ENCODE data around the gene RAP1GAP2. TPM values are rescaled to one million over a fixed set of nuclear protein-coding genes. Genes with fewer than 3 reads are reported as not detected.
A peak's percentile ranks its signal among the peaks of the same experiment; 100 is the strongest.

The RAP1GAP2 gene
- total RNA-seq, 1 experiment from 2014 or later = 72.8 TPM

DNA sequence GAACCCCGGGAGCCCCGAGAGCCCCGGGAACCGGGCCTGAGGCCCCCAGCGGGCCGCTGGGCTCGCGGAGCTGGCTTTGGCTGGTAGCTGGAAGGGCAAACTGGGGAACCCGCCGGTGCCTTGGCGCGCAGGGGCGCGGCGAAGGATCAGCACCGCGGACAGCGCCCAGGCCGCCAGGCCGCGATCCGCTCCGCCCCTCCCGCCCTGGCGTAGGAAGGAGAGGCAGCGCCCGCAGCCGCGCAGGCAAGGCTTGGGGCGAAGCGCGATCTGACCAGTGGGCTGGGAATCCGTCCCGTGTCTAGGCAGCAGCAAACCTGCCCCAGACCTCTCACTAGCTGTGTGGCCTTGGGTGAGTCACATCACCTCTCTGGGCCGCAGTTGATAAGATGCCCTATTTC lies 46.5 kb upstream of the RAP1GAP2 start (continued):
- TF ChIP-seq ZNF416 (CRISPR knock-in tag; IDR thresholded peaks at IDR 0.05) = no peak
- 0 out of 2 replicates have a peak, but pooled peaks have one; percentile 60 for TF ChIP-seq NR3C1 (CRISPR knock-in tag; conservative IDR thresholded peaks at IDR 0.05; ENCODE audit: low read depth)
- TF ChIP-seq ETV6 (CRISPR knock-in tag; IDR thresholded peaks at IDR 0.05) = peak; percentile 96
- peak; percentile 82; the same call in 1 of the 2 replicates for TF ChIP-seq ZNF232 (CRISPR knock-in tag; IDR thresholded peaks at IDR 0.05)
- TF ChIP-seq, protein P1, sequence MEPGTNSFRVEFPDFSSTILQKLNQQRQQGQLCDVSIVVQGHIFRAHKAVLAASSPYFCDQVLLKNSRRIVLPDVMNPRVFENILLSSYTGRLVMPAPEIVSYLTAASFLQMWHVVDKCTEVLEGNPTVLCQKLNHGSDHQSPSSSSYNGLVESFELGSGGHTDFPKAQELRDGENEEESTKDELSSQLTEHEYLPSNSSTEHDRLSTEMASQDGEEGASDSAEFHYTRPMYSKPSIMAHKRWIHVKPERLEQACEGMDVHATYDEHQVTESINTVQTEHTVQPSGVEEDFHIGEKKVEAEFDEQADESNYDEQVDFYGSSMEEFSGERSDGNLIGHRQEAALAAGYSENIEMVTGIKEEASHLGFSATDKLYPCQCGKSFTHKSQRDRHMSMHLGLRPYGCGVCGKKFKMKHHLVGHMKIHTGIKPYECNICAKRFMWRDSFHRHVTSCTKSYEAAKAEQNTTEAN (CRISPR knock-in tag; IDR thresholded peaks at IDR 0.05) = peak; percentile 80; the same call in 1 of the 2 replicates
- TF ChIP-seq, protein P2, sequence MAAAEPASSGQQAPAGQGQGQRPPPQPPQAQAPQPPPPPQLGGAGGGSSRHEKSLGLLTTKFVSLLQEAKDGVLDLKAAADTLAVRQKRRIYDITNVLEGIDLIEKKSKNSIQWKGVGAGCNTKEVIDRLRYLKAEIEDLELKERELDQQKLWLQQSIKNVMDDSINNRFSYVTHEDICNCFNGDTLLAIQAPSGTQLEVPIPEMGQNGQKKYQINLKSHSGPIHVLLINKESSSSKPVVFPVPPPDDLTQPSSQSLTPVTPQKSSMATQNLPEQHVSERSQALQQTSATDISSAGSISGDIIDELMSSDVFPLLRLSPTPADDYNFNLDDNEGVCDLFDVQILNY (CRISPR knock-in tag; IDR thresholded peaks at IDR 0.05) = peak; percentile 90
- peak; percentile 86 for TF ChIP-seq GABPB1 (CRISPR knock-in tag; IDR thresholded peaks at IDR 0.05)
- TF ChIP-seq, protein P3, sequence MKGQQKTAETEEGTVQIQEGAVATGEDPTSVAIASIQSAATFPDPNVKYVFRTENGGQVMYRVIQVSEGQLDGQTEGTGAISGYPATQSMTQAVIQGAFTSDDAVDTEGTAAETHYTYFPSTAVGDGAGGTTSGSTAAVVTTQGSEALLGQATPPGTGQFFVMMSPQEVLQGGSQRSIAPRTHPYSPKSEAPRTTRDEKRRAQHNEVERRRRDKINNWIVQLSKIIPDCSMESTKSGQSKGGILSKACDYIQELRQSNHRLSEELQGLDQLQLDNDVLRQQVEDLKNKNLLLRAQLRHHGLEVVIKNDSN (CRISPR knock-in tag; IDR thresholded peaks at IDR 0.05) = peak; percentile 70; the same call in 1 of the 2 replicates
- TF ChIP-seq, protein P4, sequence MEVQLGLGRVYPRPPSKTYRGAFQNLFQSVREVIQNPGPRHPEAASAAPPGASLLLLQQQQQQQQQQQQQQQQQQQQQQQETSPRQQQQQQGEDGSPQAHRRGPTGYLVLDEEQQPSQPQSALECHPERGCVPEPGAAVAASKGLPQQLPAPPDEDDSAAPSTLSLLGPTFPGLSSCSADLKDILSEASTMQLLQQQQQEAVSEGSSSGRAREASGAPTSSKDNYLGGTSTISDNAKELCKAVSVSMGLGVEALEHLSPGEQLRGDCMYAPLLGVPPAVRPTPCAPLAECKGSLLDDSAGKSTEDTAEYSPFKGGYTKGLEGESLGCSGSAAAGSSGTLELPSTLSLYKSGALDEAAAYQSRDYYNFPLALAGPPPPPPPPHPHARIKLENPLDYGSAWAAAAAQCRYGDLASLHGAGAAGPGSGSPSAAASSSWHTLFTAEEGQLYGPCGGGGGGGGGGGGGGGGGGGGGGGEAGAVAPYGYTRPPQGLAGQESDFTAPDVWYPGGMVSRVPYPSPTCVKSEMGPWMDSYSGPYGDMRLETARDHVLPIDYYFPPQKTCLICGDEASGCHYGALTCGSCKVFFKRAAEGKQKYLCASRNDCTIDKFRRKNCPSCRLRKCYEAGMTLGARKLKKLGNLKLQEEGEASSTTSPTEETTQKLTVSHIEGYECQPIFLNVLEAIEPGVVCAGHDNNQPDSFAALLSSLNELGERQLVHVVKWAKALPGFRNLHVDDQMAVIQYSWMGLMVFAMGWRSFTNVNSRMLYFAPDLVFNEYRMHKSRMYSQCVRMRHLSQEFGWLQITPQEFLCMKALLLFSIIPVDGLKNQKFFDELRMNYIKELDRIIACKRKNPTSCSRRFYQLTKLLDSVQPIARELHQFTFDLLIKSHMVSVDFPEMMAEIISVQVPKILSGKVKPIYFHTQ (CRISPR knock-in tag; IDR thresholded peaks at IDR 0.05) = no peak
- TF ChIP-seq RELA (CRISPR knock-in tag; IDR thresholded peaks at IDR 0.05; ENCODE audit: borderline replicate concordance) = peak; percentile 96; the same call in 1 of the 2 replicates
- TF ChIP-seq ELF4 (CRISPR knock-in tag; IDR thresholded peaks at IDR 0.05; ENCODE audit: low read depth) = peak; percentile 80
- TF ChIP-seq ZNF263 (CRISPR knock-in tag; IDR thresholded peaks at IDR 0.05; ENCODE audit: low read depth) = 0 out of 2 replicates have a peak, but pooled peaks have one; percentile 42
- TF ChIP-seq, protein P5, sequence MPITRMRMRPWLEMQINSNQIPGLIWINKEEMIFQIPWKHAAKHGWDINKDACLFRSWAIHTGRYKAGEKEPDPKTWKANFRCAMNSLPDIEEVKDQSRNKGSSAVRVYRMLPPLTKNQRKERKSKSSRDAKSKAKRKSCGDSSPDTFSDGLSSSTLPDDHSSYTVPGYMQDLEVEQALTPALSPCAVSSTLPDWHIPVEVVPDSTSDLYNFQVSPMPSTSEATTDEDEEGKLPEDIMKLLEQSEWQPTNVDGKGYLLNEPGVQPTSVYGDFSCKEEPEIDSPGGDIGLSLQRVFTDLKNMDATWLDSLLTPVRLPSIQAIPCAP (CRISPR knock-in tag; IDR thresholded peaks at IDR 0.05) = peak; percentile 92
- TF ChIP-seq, protein P6, sequence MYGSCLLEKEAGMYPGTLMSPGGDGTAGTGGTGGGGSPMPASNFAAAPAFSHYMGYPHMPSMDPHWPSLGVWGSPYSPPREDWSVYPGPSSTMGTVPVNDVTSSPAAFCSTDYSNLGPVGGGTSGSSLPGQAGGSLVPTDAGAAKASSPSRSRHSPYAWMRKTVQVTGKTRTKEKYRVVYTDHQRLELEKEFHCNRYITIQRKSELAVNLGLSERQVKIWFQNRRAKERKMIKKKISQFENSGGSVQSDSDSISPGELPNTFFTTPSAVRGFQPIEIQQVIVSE (CRISPR knock-in tag; IDR thresholded peaks at IDR 0.05; ENCODE audit: borderline replicate concordance) = no peak
- peak; percentile 77; the same call in 1 of the 2 replicates for TF ChIP-seq MYBL2 (CRISPR knock-in tag; IDR thresholded peaks at IDR 0.05)
- TF ChIP-seq, protein P7, sequence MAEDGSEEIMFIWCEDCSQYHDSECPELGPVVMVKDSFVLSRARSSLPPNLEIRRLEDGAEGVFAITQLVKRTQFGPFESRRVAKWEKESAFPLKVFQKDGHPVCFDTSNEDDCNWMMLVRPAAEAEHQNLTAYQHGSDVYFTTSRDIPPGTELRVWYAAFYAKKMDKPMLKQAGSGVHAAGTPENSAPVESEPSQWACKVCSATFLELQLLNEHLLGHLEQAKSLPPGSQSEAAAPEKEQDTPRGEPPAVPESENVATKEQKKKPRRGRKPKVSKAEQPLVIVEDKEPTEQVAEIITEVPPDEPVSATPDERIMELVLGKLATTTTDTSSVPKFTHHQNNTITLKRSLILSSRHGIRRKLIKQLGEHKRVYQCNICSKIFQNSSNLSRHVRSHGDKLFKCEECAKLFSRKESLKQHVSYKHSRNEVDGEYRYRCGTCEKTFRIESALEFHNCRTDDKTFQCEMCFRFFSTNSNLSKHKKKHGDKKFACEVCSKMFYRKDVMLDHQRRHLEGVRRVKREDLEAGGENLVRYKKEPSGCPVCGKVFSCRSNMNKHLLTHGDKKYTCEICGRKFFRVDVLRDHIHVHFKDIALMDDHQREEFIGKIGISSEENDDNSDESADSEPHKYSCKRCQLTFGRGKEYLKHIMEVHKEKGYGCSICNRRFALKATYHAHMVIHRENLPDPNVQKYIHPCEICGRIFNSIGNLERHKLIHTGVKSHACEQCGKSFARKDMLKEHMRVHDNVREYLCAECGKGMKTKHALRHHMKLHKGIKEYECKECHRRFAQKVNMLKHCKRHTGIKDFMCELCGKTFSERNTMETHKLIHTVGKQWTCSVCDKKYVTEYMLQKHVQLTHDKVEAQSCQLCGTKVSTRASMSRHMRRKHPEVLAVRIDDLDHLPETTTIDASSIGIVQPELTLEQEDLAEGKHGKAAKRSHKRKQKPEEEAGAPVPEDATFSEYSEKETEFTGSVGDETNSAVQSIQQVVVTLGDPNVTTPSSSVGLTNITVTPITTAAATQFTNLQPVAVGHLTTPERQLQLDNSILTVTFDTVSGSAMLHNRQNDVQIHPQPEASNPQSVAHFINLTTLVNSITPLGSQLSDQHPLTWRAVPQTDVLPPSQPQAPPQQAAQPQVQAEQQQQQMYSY (CRISPR knock-in tag; IDR thresholded peaks at IDR 0.05) = peak; percentile 62; the same call in 1 of the 2 replicates
- TF ChIP-seq, protein P8, sequence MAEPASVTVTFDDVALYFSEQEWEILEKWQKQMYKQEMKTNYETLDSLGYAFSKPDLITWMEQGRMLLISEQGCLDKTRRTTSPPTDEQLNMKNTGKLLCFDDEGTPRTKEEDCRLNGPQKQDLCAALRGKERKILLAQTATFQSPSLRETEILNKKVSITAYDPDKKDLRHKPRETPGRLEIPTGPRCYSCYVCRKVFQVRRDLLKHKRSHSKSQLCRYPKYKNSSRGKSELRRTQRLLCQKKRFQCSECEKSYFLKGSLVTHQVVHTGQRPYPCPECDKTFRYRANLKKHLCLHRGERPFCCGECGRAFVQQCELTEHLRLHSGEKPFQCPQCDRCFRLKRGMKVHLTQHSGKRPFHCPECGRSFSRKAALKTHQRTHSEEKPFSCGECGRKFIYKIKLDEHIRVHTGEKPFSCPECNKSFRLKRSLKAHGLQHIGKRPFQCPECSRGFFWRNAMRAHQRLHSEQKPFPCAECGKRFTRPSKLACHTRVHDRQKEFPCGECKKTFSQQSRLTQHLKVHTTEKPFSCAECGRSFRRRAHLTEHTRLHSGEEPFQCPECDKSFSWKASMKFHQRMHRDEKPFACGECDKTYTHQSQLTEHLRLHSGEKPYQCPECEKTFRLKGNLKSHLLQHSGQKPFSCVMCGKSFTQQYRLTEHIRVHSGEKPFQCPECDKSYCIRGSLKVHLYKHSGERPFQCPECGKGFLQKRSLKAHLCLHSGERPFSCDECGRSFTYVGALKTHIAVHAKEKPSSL (CRISPR knock-in tag; conservative IDR thresholded peaks at IDR 0.05) = no peak
- TF ChIP-seq, protein P9, sequence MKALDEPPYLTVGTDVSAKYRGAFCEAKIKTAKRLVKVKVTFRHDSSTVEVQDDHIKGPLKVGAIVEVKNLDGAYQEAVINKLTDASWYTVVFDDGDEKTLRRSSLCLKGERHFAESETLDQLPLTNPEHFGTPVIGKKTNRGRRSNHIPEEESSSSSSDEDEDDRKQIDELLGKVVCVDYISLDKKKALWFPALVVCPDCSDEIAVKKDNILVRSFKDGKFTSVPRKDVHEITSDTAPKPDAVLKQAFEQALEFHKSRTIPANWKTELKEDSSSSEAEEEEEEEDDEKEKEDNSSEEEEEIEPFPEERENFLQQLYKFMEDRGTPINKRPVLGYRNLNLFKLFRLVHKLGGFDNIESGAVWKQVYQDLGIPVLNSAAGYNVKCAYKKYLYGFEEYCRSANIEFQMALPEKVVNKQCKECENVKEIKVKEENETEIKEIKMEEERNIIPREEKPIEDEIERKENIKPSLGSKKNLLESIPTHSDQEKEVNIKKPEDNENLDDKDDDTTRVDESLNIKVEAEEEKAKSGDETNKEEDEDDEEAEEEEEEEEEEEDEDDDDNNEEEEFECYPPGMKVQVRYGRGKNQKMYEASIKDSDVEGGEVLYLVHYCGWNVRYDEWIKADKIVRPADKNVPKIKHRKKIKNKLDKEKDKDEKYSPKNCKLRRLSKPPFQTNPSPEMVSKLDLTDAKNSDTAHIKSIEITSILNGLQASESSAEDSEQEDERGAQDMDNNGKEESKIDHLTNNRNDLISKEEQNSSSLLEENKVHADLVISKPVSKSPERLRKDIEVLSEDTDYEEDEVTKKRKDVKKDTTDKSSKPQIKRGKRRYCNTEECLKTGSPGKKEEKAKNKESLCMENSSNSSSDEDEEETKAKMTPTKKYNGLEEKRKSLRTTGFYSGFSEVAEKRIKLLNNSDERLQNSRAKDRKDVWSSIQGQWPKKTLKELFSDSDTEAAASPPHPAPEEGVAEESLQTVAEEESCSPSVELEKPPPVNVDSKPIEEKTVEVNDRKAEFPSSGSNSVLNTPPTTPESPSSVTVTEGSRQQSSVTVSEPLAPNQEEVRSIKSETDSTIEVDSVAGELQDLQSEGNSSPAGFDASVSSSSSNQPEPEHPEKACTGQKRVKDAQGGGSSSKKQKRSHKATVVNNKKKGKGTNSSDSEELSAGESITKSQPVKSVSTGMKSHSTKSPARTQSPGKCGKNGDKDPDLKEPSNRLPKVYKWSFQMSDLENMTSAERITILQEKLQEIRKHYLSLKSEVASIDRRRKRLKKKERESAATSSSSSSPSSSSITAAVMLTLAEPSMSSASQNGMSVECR (CRISPR knock-in tag; IDR thresholded peaks at IDR 0.05; ENCODE audit: borderline replicate concordance) = peak; percentile 98
